GM23338 (cell line): ENCODE data around the gene CIROP. TPM values are rescaled to one million over a fixed set of nuclear protein-coding genes. Genes with fewer than 3 reads are reported as not detected.

Experiments
- polyA plus RNA-seq: library from polyadenylated mRNA; unstranded; fragments of >200 nt; fragmentation: Nextera tagmentation; extraction: Ambion mirVana; gene quantifications from 2 replicates; pipeline ENCODE4 v1.2.1, GENCODE V29; 2016
- total RNA-seq: library from RNA; depleted of rRNA; stranded (reverse); fragments of >200 nt; shearing (Covaris generic); gene quantifications from 2 replicates; pipeline ENCODE4 v1.2.3, GENCODE V29; 2014; rRNA removed

The CIROP gene
- total and polyA plus RNA-seq, 2 experiments from 2014 or later, result not detected

Other genes with a start within 250 kb of the CIROP start
- gene LRP10, start 233.2 kb downstream of the CIROP start, total RNA-seq, result 16.5 and 18.1 TPM in 2 replicates
- gene LRP10, start 233.2 kb downstream of the CIROP start, polyA plus RNA-seq, result 5.4 and 6.4 TPM in 2 replicates
- 0.31 and 1.2 TPM in 2 replicates for gene REM2, start 221.8 kb downstream of the CIROP start, total RNA-seq
- 2.9 and 3.0 TPM in 2 replicates for gene REM2, start 221.8 kb downstream of the CIROP start, polyA plus RNA-seq
- gene RBM23, start 185.8 kb downstream of the CIROP start, total RNA-seq, result 52.8 and 1,081 TPM in 2 replicates
- gene RBM23, start 185.8 kb downstream of the CIROP start, polyA plus RNA-seq, result 14.4 and 15.2 TPM in 2 replicates
- 123 and 124 TPM in 2 replicates for gene PRMT5, start 175.6 kb downstream of the CIROP start, total RNA-seq
- 68.8 and 74.5 TPM in 2 replicates for gene PRMT5, start 175.6 kb downstream of the CIROP start, polyA plus RNA-seq
- 60.4 and 85.3 TPM in 2 replicates for gene HAUS4, start 147.9 kb downstream of the CIROP start, total RNA-seq
- gene HAUS4, start 147.9 kb downstream of the CIROP start, polyA plus RNA-seq, result 20.8 and 24.6 TPM in 2 replicates
- 45.8 and 55.9 TPM in 2 replicates for gene AJUBA, start 122.4 kb downstream of the CIROP start, total RNA-seq
- gene AJUBA, start 122.4 kb downstream of the CIROP start, polyA plus RNA-seq, result 11.8 and 12.5 TPM in 2 replicates
- 11.7 and 12.4 TPM in 2 replicates for gene C14orf93, start 94.8 kb downstream of the CIROP start, total RNA-seq
- 3.5 and 4.1 TPM in 2 replicates for gene C14orf93, start 94.8 kb downstream of the CIROP start, polyA plus RNA-seq
- gene PSMB5, start 70.1 kb downstream of the CIROP start, total RNA-seq, result 229 and 265 TPM in 2 replicates
- 341 and 367 TPM in 2 replicates for gene PSMB5, start 70.1 kb downstream of the CIROP start, polyA plus RNA-seq
- 0.07 and 0.19 TPM in 2 replicates for gene PSMB11, start 62.8 kb downstream of the CIROP start, total RNA-seq
- gene PSMB11, start 62.8 kb downstream of the CIROP start, polyA plus RNA-seq, result not detected in 2 replicates
- gene CDH24, start 47.5 kb downstream of the CIROP start, total RNA-seq, result 16.9 and 17.8 TPM in 2 replicates
- gene CDH24, start 47.5 kb downstream of the CIROP start, polyA plus RNA-seq, result 4.4 and 6.2 TPM in 2 replicates
- 169 and 172 TPM in 2 replicates for gene ACIN1, start 9.9 kb downstream of the CIROP start, total RNA-seq
- gene ACIN1, start 9.9 kb downstream of the CIROP start, polyA plus RNA-seq, result 73.6 and 76.1 TPM in 2 replicates
- 49.4 and 57.4 TPM in 2 replicates for gene C14orf119, start 9.5 kb downstream of the CIROP start, total RNA-seq
- 114 and 118 TPM in 2 replicates for gene C14orf119, start 9.5 kb downstream of the CIROP start, polyA plus RNA-seq
- gene CEBPE, start 14.3 kb upstream of the CIROP start, total RNA-seq, result not detected in 2 replicates
- not detected in 2 replicates for gene CEBPE, start 14.3 kb upstream of the CIROP start, polyA plus RNA-seq
- gene SLC7A8, start 78.7 kb upstream of the CIROP start, total RNA-seq, result 105 and 117 TPM in 2 replicates
- 122 and 124 TPM in 2 replicates for gene SLC7A8, start 78.7 kb upstream of the CIROP start, polyA plus RNA-seq
- gene RNF212B, start 132.9 kb upstream of the CIROP start, total RNA-seq, result not detected in 2 replicates
- 0.68 TPM in 1 of 2 replicates, not detected in the other for gene RNF212B, start 132.9 kb upstream of the CIROP start, polyA plus RNA-seq
- gene HOMEZ, start 181.1 kb upstream of the CIROP start, total RNA-seq, result 4.5 and 5.3 TPM in 2 replicates
- gene HOMEZ, start 181.1 kb upstream of the CIROP start, polyA plus RNA-seq, result 7.9 and 8.4 TPM in 2 replicates
- 0.66 and 2.3 TPM in 2 replicates for gene PPP1R3E, start 197.9 kb upstream of the CIROP start, total RNA-seq
- 1.8 and 2.5 TPM in 2 replicates for gene PPP1R3E, start 197.9 kb upstream of the CIROP start, polyA plus RNA-seq
- 11.0 and 12.3 TPM in 2 replicates for gene BCL2L2, start 201.8 kb upstream of the CIROP start, total RNA-seq
- gene BCL2L2, start 201.8 kb upstream of the CIROP start, polyA plus RNA-seq, result 3.5 and 3.6 TPM in 2 replicates
- gene PABPN1, start 216.5 kb upstream of the CIROP start, total RNA-seq, result 110 and 116 TPM in 2 replicates
- gene PABPN1, start 216.5 kb upstream of the CIROP start, polyA plus RNA-seq, result 342 and 384 TPM in 2 replicates
- 52.6 and 56.6 TPM in 2 replicates for gene SLC22A17, start 247.9 kb upstream of the CIROP start, total RNA-seq
- gene SLC22A17, start 247.9 kb upstream of the CIROP start, polyA plus RNA-seq, result 28.6 and 29.5 TPM in 2 replicates